ENCODE results near the gene PIEZO2.

DNA sequence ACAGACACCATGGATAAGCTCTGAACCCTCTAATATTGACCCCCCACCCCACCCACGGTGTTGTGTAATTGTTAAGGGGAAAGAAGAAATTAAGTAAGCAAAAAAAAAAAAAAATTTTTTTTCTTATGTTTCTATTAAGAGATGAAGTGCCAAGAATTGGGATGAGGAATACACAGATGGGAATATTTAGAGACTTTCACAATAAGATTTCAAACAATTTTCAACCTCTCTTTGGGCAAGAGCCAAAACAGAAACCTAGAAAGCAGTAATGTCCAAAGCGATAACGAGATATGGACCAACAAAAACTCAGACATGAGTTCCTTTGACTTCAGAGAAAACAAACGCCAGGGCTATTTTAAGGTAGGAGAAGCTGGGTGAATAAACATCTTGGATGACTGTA, 14.4 kb downstream of the PIEZO2 start:
- TF ChIP-seq POLR2A (IDR thresholded peaks at IDR 0.05; ENCODE audit: low read depth): no peak
- TF ChIP-seq, protein P1, sequence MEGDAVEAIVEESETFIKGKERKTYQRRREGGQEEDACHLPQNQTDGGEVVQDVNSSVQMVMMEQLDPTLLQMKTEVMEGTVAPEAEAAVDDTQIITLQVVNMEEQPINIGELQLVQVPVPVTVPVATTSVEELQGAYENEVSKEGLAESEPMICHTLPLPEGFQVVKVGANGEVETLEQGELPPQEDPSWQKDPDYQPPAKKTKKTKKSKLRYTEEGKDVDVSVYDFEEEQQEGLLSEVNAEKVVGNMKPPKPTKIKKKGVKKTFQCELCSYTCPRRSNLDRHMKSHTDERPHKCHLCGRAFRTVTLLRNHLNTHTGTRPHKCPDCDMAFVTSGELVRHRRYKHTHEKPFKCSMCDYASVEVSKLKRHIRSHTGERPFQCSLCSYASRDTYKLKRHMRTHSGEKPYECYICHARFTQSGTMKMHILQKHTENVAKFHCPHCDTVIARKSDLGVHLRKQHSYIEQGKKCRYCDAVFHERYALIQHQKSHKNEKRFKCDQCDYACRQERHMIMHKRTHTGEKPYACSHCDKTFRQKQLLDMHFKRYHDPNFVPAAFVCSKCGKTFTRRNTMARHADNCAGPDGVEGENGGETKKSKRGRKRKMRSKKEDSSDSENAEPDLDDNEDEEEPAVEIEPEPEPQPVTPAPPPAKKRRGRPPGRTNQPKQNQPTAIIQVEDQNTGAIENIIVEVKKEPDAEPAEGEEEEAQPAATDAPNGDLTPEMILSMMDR (IDR thresholded peaks at IDR 0.05): no peak
- TF ChIP-seq POLR2AphosphoS5 (IDR thresholded peaks at IDR 0.05): no peak
- no peak for TF ChIP-seq EP300 (IDR thresholded peaks at IDR 0.05)
